GM19463 (cell line): ENCODE data around the gene PTRH1.

Source experiments
- ATAC-seq: cut with Tn5 transposase; IDR thresholded peaks from one replicate; pipeline ENCODE4 v1.9.1; 2021; ENCODE audit warnings: mild to moderate bottlenecking, moderate library complexity; ENCODE audit not compliant: unreplicated experiment

Gene PTRH1

GRCh38 chr9:127664678-127665507 lies 50.6 kb downstream of the PTRH1 start:
- no peak for ATAC-seq

- ATAC-seq, result no peak
Measured at GRCh38 chr9:127664324-127664677, 51.2 kb downstream of the PTRH1 start.
